ENCODE results near the gene WNT7A. TPM values are rescaled to one million over a fixed set of nuclear protein-coding genes. Genes with fewer than 3 reads are reported as not detected.
A peak's percentile ranks its signal among the peaks of the same experiment; 100 is the strongest.
"Not testable (repeated sequence)": the region's sequence is repeated elsewhere in the genome, so short reads cannot be mapped to it uniquely, and the experiment has no call there.

The WNT7A gene
- total RNA-seq (ENCODE audit: low replicate concordance), result not detected in 2 replicates

DNA sequence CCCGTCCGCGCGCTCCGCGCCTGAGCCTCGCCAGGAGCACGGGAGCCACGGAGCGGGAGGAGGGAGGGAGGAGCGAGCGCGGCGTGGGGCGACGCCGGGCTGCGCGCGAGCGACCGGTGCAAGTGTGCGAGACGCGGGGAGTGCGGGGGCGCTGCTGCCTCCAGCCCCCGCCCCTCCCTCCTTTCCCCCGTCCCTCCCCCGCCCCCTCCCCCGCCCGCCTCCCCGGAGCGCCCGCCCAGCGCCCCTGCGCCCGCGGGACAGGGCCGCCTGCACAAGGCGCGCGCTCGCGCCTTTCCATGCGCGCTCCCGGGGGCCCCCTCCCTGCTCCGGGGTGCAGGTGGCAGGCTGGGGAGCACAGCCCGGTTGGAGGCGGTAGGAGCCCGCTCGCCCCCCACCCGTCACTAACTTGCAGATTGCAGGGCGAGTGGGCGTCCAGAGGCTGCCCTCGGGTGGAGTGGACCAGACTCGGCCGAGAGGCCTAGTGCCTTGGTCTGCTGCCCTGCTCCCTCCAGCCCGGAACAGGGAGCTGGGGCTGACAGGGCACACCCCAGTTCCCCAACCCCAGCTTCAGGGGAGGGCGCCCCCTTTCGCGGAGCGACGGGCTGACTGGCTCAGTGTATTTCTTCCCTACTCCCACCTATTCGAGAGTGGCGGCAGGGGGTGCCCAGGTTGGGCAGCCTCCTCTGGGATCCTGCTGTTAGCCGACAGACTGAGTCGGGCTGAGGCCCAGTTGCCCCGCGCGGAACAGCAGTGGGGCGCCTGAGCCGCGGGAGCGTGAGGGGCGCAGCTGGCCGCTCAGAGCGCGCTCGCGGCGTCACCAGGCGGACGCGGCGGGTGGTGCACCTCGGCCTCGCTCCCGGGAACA is at the start of gene WNT7A:
TSS of gene WNT7A (minus strand) at position 126 of the 865 bp plus-strand sequence. CDS start 255 bp downstream, outside the sequence.
- DNase-seq (ENCODE audit: low read depth), result no peak
- H3K4me3 ChIP-seq (ENCODE audit: low read depth, low read length), result no peak within 1 kb of the TSS
- TF ChIP-seq, protein P1, sequence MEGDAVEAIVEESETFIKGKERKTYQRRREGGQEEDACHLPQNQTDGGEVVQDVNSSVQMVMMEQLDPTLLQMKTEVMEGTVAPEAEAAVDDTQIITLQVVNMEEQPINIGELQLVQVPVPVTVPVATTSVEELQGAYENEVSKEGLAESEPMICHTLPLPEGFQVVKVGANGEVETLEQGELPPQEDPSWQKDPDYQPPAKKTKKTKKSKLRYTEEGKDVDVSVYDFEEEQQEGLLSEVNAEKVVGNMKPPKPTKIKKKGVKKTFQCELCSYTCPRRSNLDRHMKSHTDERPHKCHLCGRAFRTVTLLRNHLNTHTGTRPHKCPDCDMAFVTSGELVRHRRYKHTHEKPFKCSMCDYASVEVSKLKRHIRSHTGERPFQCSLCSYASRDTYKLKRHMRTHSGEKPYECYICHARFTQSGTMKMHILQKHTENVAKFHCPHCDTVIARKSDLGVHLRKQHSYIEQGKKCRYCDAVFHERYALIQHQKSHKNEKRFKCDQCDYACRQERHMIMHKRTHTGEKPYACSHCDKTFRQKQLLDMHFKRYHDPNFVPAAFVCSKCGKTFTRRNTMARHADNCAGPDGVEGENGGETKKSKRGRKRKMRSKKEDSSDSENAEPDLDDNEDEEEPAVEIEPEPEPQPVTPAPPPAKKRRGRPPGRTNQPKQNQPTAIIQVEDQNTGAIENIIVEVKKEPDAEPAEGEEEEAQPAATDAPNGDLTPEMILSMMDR (IDR thresholded peaks at IDR 0.05; ENCODE audit: insufficient read depth, low read length), result peak; percentile 24

DNA sequence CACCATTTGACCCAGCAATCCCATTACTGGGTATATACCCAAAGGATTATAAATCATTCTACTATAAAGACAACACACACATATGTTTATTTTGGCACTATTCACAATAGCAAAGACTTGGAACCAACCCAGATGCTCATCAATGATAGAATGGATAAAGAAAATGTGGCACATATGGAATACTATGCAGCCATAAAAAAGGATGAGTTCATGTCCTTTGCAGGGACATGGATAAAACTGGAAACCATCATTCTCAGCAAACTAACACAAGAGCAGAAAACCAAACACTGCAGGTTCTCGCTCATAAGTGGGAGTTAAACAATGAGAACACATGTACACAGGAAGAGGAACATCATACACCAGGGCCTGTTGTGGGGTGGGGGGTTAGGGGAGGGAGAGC is 48.9 kb upstream of the WNT7A start:
- not testable (repeated sequence) for H3K4me3 ChIP-seq (ENCODE audit: low read depth, low read length); DNase-seq (ENCODE audit: low read depth)

DNA sequence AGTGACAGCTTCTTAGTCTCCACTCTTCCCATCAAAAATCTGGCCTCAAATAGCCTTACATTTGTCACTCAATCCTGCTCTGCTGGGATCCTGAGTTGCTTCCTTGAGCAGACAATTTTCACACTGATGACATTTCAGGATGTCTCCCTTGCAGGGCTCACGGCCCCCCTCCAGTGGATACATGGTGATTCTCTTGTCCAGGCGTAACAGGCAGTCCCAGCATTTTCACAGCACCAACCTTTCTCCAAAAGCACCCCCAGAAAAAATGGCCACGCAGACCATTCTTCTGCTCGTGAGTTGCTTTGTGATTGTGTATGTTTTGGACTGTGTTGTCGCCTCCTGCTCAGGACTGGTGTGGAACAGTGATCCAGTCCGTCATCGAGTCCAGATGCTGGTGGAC is 47.4 kb upstream of the WNT7A start:
- TF ChIP-seq, protein P1 (IDR thresholded peaks at IDR 0.05; ENCODE audit: insufficient read depth, low read length), result no peak
- no peak for DNase-seq (ENCODE audit: low read depth)
- H3K4me3 ChIP-seq (ENCODE audit: low read depth, low read length), result no peak overlapping the region

DNA sequence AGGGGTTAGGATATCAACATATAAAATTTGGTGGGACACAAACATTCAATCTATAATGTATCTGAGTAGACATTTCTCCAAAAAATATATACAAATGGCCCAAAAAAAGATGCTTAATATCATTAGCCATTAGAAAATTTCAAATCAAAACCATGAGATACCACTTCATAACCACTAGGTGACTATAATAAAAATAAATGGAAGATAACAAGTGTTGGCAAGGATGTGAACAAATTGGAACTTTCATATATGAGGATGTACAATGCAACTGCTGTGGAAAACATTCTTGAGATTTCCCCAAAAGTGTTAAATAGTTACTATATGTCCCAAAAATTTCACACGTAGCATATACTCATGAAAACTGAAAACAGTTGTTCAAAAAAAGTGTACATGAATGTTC is 36.5 kb upstream of the WNT7A start:
- TF ChIP-seq, protein P1 (IDR thresholded peaks at IDR 0.05; ENCODE audit: insufficient read depth, low read length), result no peak
- H3K4me3 ChIP-seq (ENCODE audit: low read depth, low read length), result no peak overlapping the region
- DNase-seq (ENCODE audit: low read depth), result no peak

DNA sequence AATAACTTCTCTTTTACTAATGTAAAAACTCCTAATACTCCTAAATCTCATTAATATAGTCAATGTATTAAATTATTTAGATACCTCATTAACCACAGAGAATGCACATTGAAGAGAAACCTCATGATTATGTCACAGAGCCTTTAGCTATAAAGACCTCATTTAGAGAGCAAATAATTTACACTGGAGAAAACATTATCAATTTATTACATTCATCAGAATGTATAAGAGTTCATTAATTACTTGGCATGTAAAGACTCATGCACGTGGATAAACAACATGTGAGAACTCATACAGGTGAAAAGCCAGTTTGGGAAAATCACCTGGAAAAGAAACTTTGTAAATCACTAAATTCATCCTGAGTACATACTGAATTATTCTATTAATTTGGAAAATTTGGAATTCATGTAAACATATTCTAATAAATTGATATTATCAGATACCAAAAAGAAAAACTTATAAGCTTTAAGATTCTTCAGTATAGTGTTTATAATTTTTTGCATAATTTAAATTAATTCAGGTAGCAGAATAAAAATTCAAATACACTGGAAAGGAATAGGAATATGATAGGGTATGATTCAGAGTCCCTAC is 22.9 kb upstream of the WNT7A start:
- no peak for DNase-seq (ENCODE audit: low read depth)
- TF ChIP-seq, protein P1 (IDR thresholded peaks at IDR 0.05; ENCODE audit: insufficient read depth, low read length), result no peak
- no peak overlapping the region for H3K4me3 ChIP-seq (ENCODE audit: low read depth, low read length)

DNA sequence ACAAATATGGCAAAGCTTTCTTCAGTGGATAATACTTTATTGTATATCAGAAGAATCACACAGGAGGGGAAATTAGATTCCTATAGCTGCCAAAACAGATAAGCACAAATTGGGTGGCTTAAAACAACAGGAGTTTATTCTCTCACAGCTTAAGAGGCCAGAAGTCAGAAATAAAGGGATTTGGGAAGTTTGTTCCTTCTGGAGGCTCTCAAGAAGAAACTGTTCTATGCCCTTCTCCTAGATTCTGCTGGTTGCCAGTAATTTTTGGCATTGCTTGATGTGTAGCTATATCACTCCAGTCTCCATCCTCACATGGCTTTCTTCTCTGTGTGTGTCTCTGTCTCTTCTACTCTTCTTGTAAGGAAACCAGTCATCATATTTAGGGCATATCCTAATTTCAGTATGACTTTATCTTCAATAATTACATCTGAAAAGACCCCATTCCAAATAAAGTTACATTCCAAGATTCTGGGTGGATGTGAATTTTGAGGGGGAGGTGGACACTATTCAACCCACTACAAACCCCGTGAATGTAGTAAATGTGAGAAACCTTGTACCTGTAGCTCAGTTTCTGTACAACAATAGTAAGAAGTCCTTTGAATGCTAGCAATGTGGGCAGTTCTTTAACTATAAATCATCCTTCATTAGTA is 22.2 kb upstream of the WNT7A start:
- TF ChIP-seq, protein P1 (IDR thresholded peaks at IDR 0.05; ENCODE audit: insufficient read depth, low read length), result no peak
- no peak overlapping the region for H3K4me3 ChIP-seq (ENCODE audit: low read depth, low read length)
- no peak for DNase-seq (ENCODE audit: low read depth)

DNA sequence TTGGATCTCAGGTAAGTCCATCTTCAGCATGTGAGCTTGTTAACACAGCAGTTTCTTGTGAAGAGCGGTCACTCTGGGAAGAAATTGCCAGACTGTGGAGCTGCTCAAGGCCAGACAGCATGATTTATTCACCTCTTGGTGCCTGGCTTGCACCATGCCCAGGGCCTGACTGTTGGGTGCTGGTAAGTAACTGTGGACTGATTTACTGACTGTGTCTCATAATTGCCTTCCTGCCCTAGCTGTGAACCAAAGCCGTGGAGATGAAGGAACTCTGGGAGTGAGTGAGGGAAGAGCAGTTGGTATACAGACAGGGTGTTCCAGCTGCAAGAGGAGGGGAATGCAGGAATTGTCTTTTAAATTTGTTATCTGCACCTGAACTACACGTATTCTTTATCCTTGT is 18.5 kb upstream of the WNT7A start:
- no peak for DNase-seq (ENCODE audit: low read depth)
- no peak overlapping the region for H3K4me3 ChIP-seq (ENCODE audit: low read depth, low read length)
- TF ChIP-seq, protein P1 (IDR thresholded peaks at IDR 0.05; ENCODE audit: insufficient read depth, low read length), result no peak

Measured in fibroblast of the aortic adventitia (primary cell).